GM19193 (cell line): ENCODE results near the gene USP13.

Experiments used
- POLR2A ChIP-seq: IDR thresholded peaks from 4 replicates; pipeline ENCODE4 v1.6.1; 2011; ENCODE audit not compliant: insufficient read depth, insufficient read length; ENCODE audit errors: extremely low read depth

Gene USP13

DNA sequence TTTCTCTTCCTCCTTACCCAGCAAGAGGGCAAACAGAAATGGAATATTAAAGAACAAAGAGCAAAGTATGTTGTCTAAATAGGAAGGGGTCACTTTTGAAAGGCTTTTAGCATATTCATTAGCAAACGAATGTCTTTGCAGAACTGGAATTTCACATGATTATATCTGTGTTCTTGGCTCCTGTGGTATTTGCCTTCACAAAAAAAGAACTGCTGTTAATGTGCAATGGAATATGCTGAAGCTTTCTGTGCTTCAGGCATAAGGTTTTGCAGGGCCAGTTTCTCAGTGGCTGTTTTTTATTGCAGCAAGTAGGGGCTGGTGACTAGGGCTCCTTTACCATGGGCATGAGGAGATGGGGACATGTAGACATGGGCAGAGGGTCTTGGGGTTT, 173.4 kb downstream of the USP13 start:
- TF ChIP-seq POLR2A: no peak

DNA sequence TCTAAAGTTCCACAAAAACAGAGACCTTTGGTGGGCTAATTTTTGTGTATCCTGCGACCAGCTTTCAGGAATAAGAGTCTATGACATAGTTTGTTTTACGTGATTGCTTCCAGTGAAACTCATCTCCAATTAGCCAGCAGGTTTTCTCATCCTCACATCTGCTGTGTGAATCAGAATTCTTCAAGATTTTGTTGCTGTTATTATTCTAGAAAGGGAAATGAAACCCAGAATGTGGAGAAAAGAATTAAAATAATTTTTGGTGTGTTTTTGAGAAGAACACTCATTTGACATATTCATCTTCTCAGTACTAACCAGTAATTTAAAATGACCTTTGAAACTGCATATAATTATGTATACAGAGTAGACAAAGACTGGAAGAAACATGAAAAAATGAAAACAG, 175.9 kb downstream of the USP13 start:
- no peak for TF ChIP-seq POLR2A

DNA sequence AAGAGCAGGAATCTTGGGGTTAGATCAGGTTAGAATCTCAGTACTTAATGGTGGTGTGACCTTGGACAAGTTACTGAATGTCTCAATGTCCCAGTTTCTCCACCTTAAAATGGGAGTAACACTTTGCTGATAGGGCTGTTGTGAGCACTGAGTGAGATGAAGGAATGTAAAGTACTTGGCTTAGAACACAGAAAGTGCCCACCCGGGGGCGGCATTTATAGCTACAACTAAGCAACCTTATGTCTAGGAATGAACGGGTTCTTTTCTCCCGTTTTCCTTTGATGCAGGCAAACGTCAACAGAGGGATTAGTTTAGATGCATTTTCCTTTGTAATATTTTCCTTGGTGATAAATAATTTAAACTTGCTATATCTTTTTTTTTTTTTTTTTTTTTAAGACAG, 176.6 kb downstream of the USP13 start:
- TF ChIP-seq POLR2A: no peak

DNA sequence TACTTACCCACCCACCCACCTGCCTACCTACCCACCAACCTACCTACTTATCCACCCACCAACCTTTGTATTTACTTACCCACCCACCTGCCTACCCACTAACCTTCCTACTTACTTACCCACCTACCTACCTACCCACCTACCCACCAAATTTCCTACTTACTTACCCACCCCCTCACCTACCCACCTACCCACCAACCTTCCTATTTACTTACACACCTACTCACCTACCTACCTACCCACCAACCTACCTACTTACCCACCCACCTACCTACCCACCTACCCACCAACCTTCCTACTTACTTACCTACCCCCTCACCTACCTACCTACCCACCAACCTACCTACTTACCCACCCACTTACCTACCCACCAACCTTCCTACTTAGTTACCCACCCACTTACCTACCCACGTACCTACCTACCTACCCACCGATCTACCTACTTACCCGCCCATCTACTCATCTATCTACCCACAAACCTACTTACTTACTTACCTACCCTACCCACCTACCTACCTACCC, 179.6 kb downstream of the USP13 start:
- TF ChIP-seq POLR2A: no peak

DNA sequence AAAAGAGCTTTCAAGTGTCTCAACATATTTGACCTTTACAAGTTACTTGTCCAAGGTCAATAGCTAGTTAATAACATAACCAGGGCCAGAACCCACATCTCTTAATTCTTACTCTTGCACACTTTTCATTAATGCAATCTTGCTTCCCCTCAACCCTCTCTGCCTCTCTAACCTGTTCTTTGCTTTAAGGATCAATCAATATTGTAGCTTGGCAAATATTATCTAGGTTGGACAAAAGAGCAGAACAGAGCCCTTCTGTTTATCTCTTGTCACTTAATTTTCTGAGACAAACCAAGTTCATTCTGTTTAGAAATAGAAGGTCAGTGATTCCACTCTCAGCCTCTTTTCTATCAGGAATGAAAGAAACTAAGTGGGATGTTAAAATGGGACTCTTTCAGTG, 180.5 kb downstream of the USP13 start:
- no peak for TF ChIP-seq POLR2A

DNA sequence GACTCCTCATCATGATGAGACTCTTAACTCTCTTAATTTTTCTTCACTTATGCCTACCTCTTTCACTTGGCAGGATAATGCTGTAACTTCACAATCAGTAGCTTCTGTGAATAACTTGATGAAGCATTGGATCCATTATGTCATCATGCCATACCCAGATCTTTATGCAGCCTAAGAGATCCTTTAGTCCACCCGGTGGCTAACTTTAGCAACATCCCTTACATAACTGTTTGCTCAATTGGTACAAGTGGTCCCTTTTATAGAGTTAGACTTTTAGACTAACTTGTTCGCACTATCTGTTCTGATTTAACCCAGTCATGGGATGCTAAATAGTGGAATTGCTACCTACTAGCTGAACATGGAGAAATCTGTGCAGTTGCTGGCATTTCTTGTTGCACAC, 184.5 kb downstream of the USP13 start:
- no peak for TF ChIP-seq POLR2A
